ENCODE data around the gene OR5J2. TPM values are rescaled to one million over a fixed set of nuclear protein-coding genes. Genes with fewer than 3 reads are reported as not detected.
"Not testable (repeated sequence)": the region's sequence is repeated elsewhere in the genome, so short reads cannot be mapped to it uniquely, and the experiment has no call there.

The OR5J2 gene
- total RNA-seq, 1 donor from 2014 or later, result not detected

DNA sequence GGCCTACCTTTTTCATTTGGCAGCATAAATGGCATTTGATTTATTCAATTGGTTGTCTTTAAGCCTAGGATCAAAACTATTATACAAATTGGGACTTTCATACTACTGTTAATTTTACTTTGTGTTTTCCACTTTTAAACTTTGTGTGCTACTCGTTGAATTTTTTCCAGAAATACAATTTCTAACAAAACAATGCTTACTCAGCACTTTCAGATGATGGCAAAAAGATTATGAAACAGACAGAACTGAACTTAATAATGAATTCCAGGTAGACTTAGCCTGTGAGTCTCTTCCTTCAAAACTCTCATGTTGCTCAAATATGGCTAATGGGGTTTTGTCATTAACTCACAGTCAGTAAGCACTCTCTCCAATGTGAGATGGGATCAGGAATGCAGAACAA lies 31.4 kb downstream of the OR5J2 start:
- Histone ChIP-seq H3K36me3 (no peaks in the 10 kb centered on the region), H3K27me3 (no peaks in the 10 kb centered on the region), H3K27ac (no peak overlapping the region), H3K4me3 (no peak overlapping the region), H3K9me3 (no peaks in the 10 kb centered on the region), H3K4me1 (no peaks in the 10 kb centered on the region)
- no peak for TF ChIP-seq CTCF (IDR thresholded peaks at IDR 0.05)
- DNase-seq (ENCODE audit: low spot score in 2 of 2), result no peak
- intact Hi-C loops (cut with DNase I), result no loop called here

GRCh38 chr11:56214537-56214936 lies 38.1 kb downstream of the OR5J2 start:
- intact Hi-C loops (cut with DNase I), result no loop called here
- no peak overlapping the region for H3K27ac ChIP-seq
- no peaks in the 10 kb centered on the region for H3K36me3 ChIP-seq
- H3K4me1 ChIP-seq, result no peaks in the 10 kb centered on the region
- no peak for DNase-seq (ENCODE audit: low spot score in 2 of 2)
- H3K9me3 ChIP-seq, result peaks cover 0 to 10% of the 10 kb centered on the region in 2 donors
- H3K4me3 ChIP-seq, result no peak overlapping the region
- TF ChIP-seq CTCF (IDR thresholded peaks at IDR 0.05), result no peak
- H3K27me3 ChIP-seq, result no peaks in the 10 kb centered on the region

- H3K27ac ChIP-seq; intact Hi-C loops (cut with DNase I); H3K4me3 ChIP-seq; H3K27me3 ChIP-seq; H3K36me3 ChIP-seq; DNase-seq (ENCODE audit: low spot score in 2 of 2); H3K4me1 ChIP-seq; H3K9me3 ChIP-seq: not testable (repeated sequence)
These were observed 43.3 kb downstream of the OR5J2 start for GRCh38 chr11:56219735-56220134.

Other genes with a start within 250 kb of the OR5J2 start
- not detected for gene OR5I1, start 240.2 kb upstream of the OR5J2 start, total RNA-seq
- 0.64 TPM for gene OR10AG1, start 206.7 kb upstream of the OR5J2 start, total RNA-seq
- not detected for gene OR5F1, start 182.0 kb upstream of the OR5J2 start, total RNA-seq
- gene OR5AS1, start 149.0 kb upstream of the OR5J2 start, total RNA-seq, result not detected
- not detected for gene OR8I2, start 83.3 kb upstream of the OR5J2 start, total RNA-seq
- gene OR8H2, start 72.9 kb upstream of the OR5J2 start, total RNA-seq, result not detected
- not detected for gene OR8H3, start 54.2 kb upstream of the OR5J2 start, total RNA-seq
- not detected for gene OR8J3, start 36.4 kb upstream of the OR5J2 start, total RNA-seq
- not detected for gene OR8K5, start 16.3 kb upstream of the OR5J2 start, total RNA-seq
- gene OR5T2, start 57.6 kb downstream of the OR5J2 start, total RNA-seq, result not detected
- gene OR5T3, start 75.6 kb downstream of the OR5J2 start, total RNA-seq, result not detected
- gene OR5T1, start 97.5 kb downstream of the OR5J2 start, total RNA-seq, result not detected
- gene OR8H1, start 115.6 kb downstream of the OR5J2 start, total RNA-seq, result not detected
- gene OR8K3, start 138.5 kb downstream of the OR5J2 start, total RNA-seq, result not detected
- gene OR8K1, start 169.4 kb downstream of the OR5J2 start, total RNA-seq, result not detected
- not detected for gene OR8J1, start 177.7 kb downstream of the OR5J2 start, total RNA-seq
- not detected for gene OR8U1, start 199.0 kb downstream of the OR5J2 start, total RNA-seq
- not detected for gene OR5AL1, start 236.1 kb downstream of the OR5J2 start, total RNA-seq

All from ascending aorta (tissue), 2 donors.